Measurements from ENCODE around the gene CDKN1A.
A peak's percentile ranks its signal among the peaks of the same experiment; 100 is the strongest.
"Not testable (repeated sequence)": the region's sequence is repeated elsewhere in the genome, so short reads cannot be mapped to it uniquely, and the experiment has no call there.

CDKN1A gene

GRCh38 chr6:36720251-36721141 is 42.0 kb downstream of the CDKN1A start:
- no peak for DNase-seq (ENCODE audit: low spot score)

GRCh38 chr6:36721369-36722140 is 43.0 kb downstream of the CDKN1A start:
- no peak for DNase-seq (ENCODE audit: low spot score)

GRCh38 chr6:36722365-36722764 is 43.9 kb downstream of the CDKN1A start:
- DNase-seq (ENCODE audit: low spot score) = no peak

- DNase-seq (ENCODE audit: low spot score) = no peak
These were observed 44.4 kb downstream of the CDKN1A start for GRCh38 chr6:36722879-36723278.

- DNase-seq (ENCODE audit: low spot score) = not testable (repeated sequence)
These were observed 45.5 kb downstream of the CDKN1A start for GRCh38 chr6:36723992-36724391.

- peak; percentile 62 for DNase-seq (ENCODE audit: low spot score)
These were observed 46.2 kb downstream of the CDKN1A start for GRCh38 chr6:36724514-36725390.

- no peak for DNase-seq (ENCODE audit: low spot score)
These were observed 47.1 kb downstream of the CDKN1A start for GRCh38 chr6:36725581-36725980.

- DNase-seq (ENCODE audit: low spot score) = no peak
These were observed 49.0 kb downstream of the CDKN1A start for GRCh38 chr6:36727505-36728021.

GRCh38 chr6:36728289-36729160 is 50.0 kb downstream of the CDKN1A start:
- DNase-seq (ENCODE audit: low spot score) = no peak

GRCh38 chr6:36729161-36729524 is 50.6 kb downstream of the CDKN1A start:
- DNase-seq (ENCODE audit: low spot score) = no peak

- DNase-seq (ENCODE audit: low spot score) = no peak
These were observed 52.2 kb downstream of the CDKN1A start for GRCh38 chr6:36730424-36731380.

- DNase-seq (ENCODE audit: low spot score) = no peak
These were observed 53.3 kb downstream of the CDKN1A start for GRCh38 chr6:36731622-36732310.

- no peak for DNase-seq (ENCODE audit: low spot score)
These were observed 54.8 kb downstream of the CDKN1A start for GRCh38 chr6:36733300-36733699.

- DNase-seq (ENCODE audit: low spot score) = no peak
These were observed 56.1 kb downstream of the CDKN1A start for GRCh38 chr6:36734486-36735060.

- no peak for DNase-seq (ENCODE audit: low spot score)
These were observed 56.9 kb downstream of the CDKN1A start for GRCh38 chr6:36735110-36736071.
